Smooth muscle cell (in vitro differentiated cells): ENCODE measurements around the gene DRAM1. TPM values are rescaled to one million over a fixed set of nuclear protein-coding genes. Genes with fewer than 3 reads are reported as not detected.

ENCODE experiments used
- DNase-seq: peaks from one replicate; lab custom pipeline; 2025; ENCODE audit not compliant: unreplicated experiment; lab: John Stamatoyannopoulos, UW
- H2AFZ ChIP-seq: fragments of 200-600 bp; sonication (generic); 2 replicates; pipeline ENCODE4 v1.6.0; 2016; ENCODE audit warnings: antibody characterized with exemption, low read depth, mild to moderate bottlenecking
- H3F3A ChIP-seq: fragments of 200-600 bp; sonication (generic); 2 replicates; pipeline ENCODE4 v1.6.0; 2017; ENCODE audit warnings: antibody characterized with exemption, low read depth
- H3K27ac ChIP-seq: fragments of 200-600 bp; sonication (generic); 2 replicates; pipeline ENCODE4 v1.5.1; 2016; ENCODE audit warnings: low read depth, mild to moderate bottlenecking
- H3K27me3 ChIP-seq: fragments of 200-600 bp; sonication (generic); 2 replicates; pipeline ENCODE4 v1.6.1; 2016; ENCODE audit warnings: low read depth, mild to moderate bottlenecking
- H3K36me3 ChIP-seq: fragments of 200-600 bp; sonication (generic); 2 replicates; pipeline ENCODE4 v1.5.1; 2016; ENCODE audit warnings: low read depth
- H3K4me1 ChIP-seq: fragments of 200-600 bp; sonication (generic); 2 replicates; pipeline ENCODE4 v1.5.1; 2016; ENCODE audit warnings: low read depth
- H3K4me2 ChIP-seq: fragments of 200-600 bp; sonication (generic); 2 replicates; pipeline ENCODE4 v1.6.0; 2016; ENCODE audit warnings: mild to moderate bottlenecking
- H3K4me3 ChIP-seq: fragments of 200-600 bp; sonication (generic); 2 replicates; pipeline ENCODE4 v1.5.1; 2016; ENCODE audit warnings: mild to moderate bottlenecking
- H3K79me2 ChIP-seq: fragments of 200-600 bp; sonication (generic); 2 replicates; pipeline ENCODE4 v1.6.0; 2016; ENCODE audit warnings: low read depth, mild to moderate bottlenecking
- H3K9ac ChIP-seq: fragments of 200-600 bp; sonication (generic); 2 replicates; pipeline ENCODE4 v1.6.0; 2016; ENCODE audit warnings: low read depth
- H3K9me3 ChIP-seq: fragments of 200-600 bp; sonication (generic); replicated peaks from 2 replicates; pipeline ENCODE4 v1.5.1; 2016; ENCODE audit warnings: low read depth
- H4K20me1 ChIP-seq: fragments of 200-600 bp; sonication (generic); 2 replicates; pipeline ENCODE4 v1.6.0; 2016; ENCODE audit warnings: low read depth
- WGBS: methylation state at CpG from one replicate; pipeline ENCODE4 v1.1.7; 2016; ENCODE audit warnings: low lambda C conversion rate; 5-methylcytosine and 5-hydroxymethylcytosine counted together
- polyA plus RNA-seq: library from polyadenylated mRNA; unstranded; fragments of >200 nt; fragmentation: Nextera tagmentation; extraction: Ambion mirVana; gene quantifications from 2 replicates; pipeline ENCODE4 v1.2.1, GENCODE V29; 2016
- total RNA-seq: library from RNA; depleted of rRNA; stranded (reverse); fragments of >200 nt; gene quantifications from 2 replicates; pipeline ENCODE4 v1.2.3, GENCODE V29; 2014
- TF ChIP-seq, protein P1 (sequence below): fragments of 200-600 bp; sonication (generic); IDR thresholded peaks from 2 replicates; pipeline ENCODE4 v1.5.1; 2017; ENCODE audit warnings: borderline replicate concordance, mild to moderate bottlenecking, antibody characterized with exemption; ENCODE audit not compliant: insufficient read depth, poor library complexity, severe bottlenecking

The DRAM1 gene
- total and polyA plus RNA-seq, 2 experiments from 2014 or later, result 22.7 to 31.2 TPM

DNA sequence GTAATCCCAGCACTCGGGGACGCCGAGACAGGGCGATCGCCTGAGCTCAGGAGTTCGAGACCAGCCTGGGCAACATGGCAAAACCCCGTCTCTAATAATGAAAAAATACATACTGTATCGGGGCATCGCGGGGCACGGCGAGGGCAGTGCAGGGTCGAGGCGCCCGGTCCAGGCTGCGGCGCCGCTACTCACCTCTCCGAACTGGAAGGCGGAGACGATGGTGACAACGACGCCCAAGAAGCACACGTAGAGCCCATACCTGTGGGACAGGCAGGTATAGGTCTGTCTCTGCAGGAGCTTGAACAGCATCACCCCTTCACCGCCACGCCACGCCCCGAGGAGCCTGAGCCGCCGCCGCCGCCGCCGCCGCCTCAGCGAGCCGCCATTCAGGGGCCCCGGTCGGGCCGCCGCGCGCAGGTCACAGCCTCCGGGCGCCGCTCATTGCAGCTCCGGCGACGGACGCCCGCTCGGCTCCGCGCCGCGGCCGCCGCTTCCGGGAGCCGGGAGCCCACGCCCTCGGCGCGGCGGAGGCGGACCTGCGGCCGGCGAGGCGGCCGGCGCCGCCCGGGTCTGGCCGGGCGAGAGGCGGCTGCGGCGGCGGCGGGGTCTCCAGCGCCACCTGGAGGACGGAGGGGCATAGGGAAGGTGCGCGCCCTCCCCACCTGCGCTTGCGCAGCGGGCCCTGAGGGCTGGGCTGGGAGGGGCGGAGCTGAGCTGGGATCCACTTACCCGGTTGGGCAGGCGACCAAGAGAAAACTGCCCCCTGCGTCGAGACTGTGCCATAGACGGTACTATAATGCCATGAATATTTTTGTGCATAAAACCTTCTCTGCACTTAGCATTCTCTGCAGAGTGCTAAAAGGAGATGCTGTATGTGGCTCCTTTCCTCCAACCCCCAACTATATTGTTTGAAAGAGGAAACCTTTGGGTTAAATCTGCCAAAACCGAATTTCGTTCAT lies 46.7 kb upstream of the DRAM1 start, which contains the start of gene GNPTAB:
Gene GNPTAB (minus strand): TSS at position 593 of the 959 bp plus-strand sequence. CDS start 284 bp downstream, at position 309.
- Histone ChIP-seq H3K27me3 (no peaks in the 10 kb centered on the region), H3K4me1 (peaks cover 5% of the 10 kb centered on the region)

DNA sequence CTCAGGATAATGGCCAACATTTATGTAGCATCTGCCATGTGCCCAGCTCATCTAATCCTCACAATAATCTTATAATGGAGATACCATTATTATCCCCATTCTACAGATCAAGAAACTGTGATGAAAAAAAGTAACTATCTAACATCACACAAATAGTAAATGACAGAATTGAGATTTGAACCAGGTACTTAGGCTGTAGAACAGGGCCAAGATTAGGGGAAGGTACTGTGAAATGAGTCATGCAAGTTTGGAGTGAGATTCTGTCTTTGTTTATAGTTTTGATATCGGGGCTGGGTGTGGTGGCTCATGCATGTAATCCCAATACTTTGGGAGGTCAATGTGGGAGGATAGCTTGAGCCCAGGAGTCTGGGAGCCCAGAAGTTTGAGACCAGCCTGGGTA lies 45.4 kb upstream of the DRAM1 start:
- Histone ChIP-seq H3K4me3 (no peak overlapping the region), H3K4me2 (no peak overlapping the region), H3K4me1 (peaks cover 5% of the 10 kb centered on the region), H3K36me3 (no peaks in the 10 kb centered on the region), H3K9ac (no peak overlapping the region), H3K9me3 (no peaks in the 10 kb centered on the region), H3K27me3 (no peaks in the 10 kb centered on the region), H3K27ac (no peak overlapping the region), H2AFZ (no peak overlapping the region), H3F3A (no peaks in the 10 kb centered on the region), H4K20me1 (no peaks in the 10 kb centered on the region), H3K79me2 (peaks cover 5% of the 10 kb centered on the region)
- WGBS, result 71% methylated on average over 1 of the region's 1 CpG
- no peak for DNase-seq
- TF ChIP-seq, protein P1, sequence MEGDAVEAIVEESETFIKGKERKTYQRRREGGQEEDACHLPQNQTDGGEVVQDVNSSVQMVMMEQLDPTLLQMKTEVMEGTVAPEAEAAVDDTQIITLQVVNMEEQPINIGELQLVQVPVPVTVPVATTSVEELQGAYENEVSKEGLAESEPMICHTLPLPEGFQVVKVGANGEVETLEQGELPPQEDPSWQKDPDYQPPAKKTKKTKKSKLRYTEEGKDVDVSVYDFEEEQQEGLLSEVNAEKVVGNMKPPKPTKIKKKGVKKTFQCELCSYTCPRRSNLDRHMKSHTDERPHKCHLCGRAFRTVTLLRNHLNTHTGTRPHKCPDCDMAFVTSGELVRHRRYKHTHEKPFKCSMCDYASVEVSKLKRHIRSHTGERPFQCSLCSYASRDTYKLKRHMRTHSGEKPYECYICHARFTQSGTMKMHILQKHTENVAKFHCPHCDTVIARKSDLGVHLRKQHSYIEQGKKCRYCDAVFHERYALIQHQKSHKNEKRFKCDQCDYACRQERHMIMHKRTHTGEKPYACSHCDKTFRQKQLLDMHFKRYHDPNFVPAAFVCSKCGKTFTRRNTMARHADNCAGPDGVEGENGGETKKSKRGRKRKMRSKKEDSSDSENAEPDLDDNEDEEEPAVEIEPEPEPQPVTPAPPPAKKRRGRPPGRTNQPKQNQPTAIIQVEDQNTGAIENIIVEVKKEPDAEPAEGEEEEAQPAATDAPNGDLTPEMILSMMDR, result no peak

More for the DNA sequence above, 46.7 kb upstream of the DRAM1 start, which contains the start of gene GNPTAB:
- peak within 1 kb of the TSS; percentile 95 for H3K4me2 ChIP-seq
- H3K27ac ChIP-seq, result peak within 1 kb of the TSS; percentile 8
- H4K20me1 ChIP-seq, result peaks cover 9% of the 10 kb centered on the region
- H2AFZ ChIP-seq, result peak within 1 kb of the TSS; percentile 99
- H3K79me2 ChIP-seq, result peaks cover 5% of the 10 kb centered on the region
- peak within 1 kb of the TSS; percentile 73 for H3K9ac ChIP-seq
- no peaks in the 10 kb centered on the region for H3F3A ChIP-seq
- DNase-seq, result peak; percentile 87
- H3K9me3 ChIP-seq, result no peaks in the 10 kb centered on the region
- peak within 1 kb of the TSS; percentile 92 for H3K4me3 ChIP-seq
- WGBS, result 1% methylated on average over 93 of the region's 96 CpGs
- no peaks in the 10 kb centered on the region for H3K36me3 ChIP-seq
- TF ChIP-seq, protein P1, result peak; percentile 65

DNA sequence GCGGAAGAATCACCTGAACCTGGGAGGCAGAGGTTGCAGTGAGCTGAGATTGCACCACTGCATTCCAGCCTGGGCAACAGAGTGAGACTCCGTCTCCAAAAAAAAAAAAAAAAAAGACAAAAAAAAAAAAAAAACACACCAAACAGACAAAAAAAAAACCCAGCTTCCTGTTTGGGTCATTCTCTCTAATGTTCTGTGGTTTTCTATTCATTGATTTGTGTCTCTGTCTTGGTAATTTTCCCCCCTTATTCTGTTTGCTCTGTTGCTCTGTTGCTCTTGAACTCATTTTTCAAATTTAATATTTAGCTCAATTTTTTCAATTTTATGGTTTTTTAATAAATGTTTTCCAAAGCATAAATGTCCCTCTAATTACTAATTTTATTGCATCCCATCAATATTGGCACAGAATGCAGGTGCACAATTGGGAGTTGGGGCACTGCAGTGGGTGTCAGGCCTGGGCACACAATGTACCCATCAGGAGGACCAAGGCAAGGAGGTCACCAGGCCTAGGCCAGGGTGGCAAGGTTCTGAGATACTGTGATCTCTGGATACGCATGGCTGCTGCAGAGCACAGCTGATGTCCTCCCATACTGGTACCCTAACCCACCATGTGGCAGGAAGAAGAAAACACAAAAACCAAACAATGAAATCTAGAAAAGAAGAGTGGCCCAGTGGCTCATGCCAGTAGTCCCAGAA lies 38.6 kb upstream of the DRAM1 start:
- no peak for DNase-seq
- Histone ChIP-seq H2AFZ (no peak overlapping the region), H3K9me3 (no peaks in the 10 kb centered on the region), H3K36me3 (no peaks in the 10 kb centered on the region), H3K27ac (no peak overlapping the region), H3K27me3 (no peaks in the 10 kb centered on the region), H3K9ac (no peak overlapping the region), H3K4me2 (no peak overlapping the region), H3K79me2 (no peaks in the 10 kb centered on the region), H3K4me3 (no peak overlapping the region), H3F3A (no peaks in the 10 kb centered on the region), H4K20me1 (no peaks in the 10 kb centered on the region), H3K4me1 (no peaks in the 10 kb centered on the region)
- TF ChIP-seq, protein P1, result no peak
- WGBS, result 92% methylated on average over 3 of the region's 3 CpGs
